ENCODE measurements around the gene CMTM7. TPM values are rescaled to one million over a fixed set of nuclear protein-coding genes. Genes with fewer than 3 reads are reported as not detected.
A peak's percentile ranks its signal among the peaks of the same experiment; 100 is the strongest.

The CMTM7 gene
- total and polyA plus RNA-seq, 10 of the 15 experiments (the other 5 are each of a cell fraction or from before 2014, with no cell fraction given) = 3.7 to 36.4 (median 14.7) TPM

GRCh38 chr3:32435911-32436815, 44.5 kb downstream of the CMTM7 start:
- H3K27ac ChIP-seq (ENCODE audit: control insufficient read depth, insufficient read depth) = no peak overlapping the region

More at GRCh38 chr3:32435911-32436815, 44.5 kb downstream of the CMTM7 start:
- DNase-seq (ENCODE audit: low read depth, low spot score) (no peak), ATAC-seq (0 out of 3 replicates have a peak, but pooled peaks have one; percentile 3), FAIRE-seq (no peak)
- H3K4me1 ChIP-seq (ENCODE audit: control insufficient read depth, insufficient read depth, low read length) = peaks cover 73% of the 10 kb centered on the region
- no peak overlapping the region for H3K9ac ChIP-seq (ENCODE audit: control insufficient read depth, insufficient read depth, low read length)
- H2AFZ ChIP-seq (ENCODE audit: control insufficient read depth, low read depth, low read length) = no peak overlapping the region
- H3K79me2 ChIP-seq (ENCODE audit: control insufficient read depth, insufficient read depth, low read length) = no peaks in the 10 kb centered on the region
- WGBS (ENCODE audit: insufficient coverage, insufficient replicate concordance, low lambda C conversion rate, missing lambda C conversion rate) = 1% methylated on average over 4 of the region's 4 CpGs
- TF ChIP-seq YBX1 (IDR thresholded peaks at IDR 0.05) (no peak), SPI1 (IDR thresholded peaks at IDR 0.05; ENCODE audit: borderline replicate concordance, insufficient read depth, low read depth, low read length) (0 out of 2 replicates have a peak, but pooled peaks have one; percentile 5), BCLAF1 (IDR thresholded peaks at IDR 0.05) (no peak), TCF7 (IDR thresholded peaks at IDR 0.05; ENCODE audit: borderline replicate concordance) (0 out of 2 replicates have a peak, but pooled peaks have one; percentile 41)
- TF ChIP-seq, protein P1, sequence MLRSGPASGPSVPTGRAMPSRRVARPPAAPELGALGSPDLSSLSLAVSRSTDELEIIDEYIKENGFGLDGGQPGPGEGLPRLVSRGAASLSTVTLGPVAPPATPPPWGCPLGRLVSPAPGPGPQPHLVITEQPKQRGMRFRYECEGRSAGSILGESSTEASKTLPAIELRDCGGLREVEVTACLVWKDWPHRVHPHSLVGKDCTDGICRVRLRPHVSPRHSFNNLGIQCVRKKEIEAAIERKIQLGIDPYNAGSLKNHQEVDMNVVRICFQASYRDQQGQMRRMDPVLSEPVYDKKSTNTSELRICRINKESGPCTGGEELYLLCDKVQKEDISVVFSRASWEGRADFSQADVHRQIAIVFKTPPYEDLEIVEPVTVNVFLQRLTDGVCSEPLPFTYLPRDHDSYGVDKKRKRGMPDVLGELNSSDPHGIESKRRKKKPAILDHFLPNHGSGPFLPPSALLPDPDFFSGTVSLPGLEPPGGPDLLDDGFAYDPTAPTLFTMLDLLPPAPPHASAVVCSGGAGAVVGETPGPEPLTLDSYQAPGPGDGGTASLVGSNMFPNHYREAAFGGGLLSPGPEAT (IDR thresholded peaks at IDR 0.05; ENCODE audit: low read depth) = 0 out of 2 replicates have a peak, but pooled peaks have one; percentile 7
- H3K9me3 ChIP-seq (replicated peaks; ENCODE audit: control insufficient read depth, insufficient read depth, low read length) = no peaks in the 10 kb centered on the region; the same call in 2 of the 3 replicates
- in situ Hi-C loops (cut with MboI) (no loop called here), intact Hi-C loops (cut with micrococcal nuclease; ENCODE audit: unreplicated experiment) (no loop called here)
- H3K36me3 ChIP-seq (ENCODE audit: control insufficient read depth in 2 of 2, insufficient read depth in 2 of 2, low read length in 1 of 2) = no peaks in the 10 kb centered on the region
- H4K20me1 ChIP-seq (ENCODE audit: control insufficient read depth, insufficient read depth) = no peaks in the 10 kb centered on the region
- ChIA-PET CTCF (interaction anchor here (1.0 to 10.6 kb wide), 8 partner anchors 9 to 62 kb away, joined by 3 to 88 read pairs (median 5); no protein-coding TSS in a partner anchor), RAD21 (ENCODE audit: unreplicated experiment) (interaction anchor here (1.2 to 8.0 kb wide), 6 partner anchors 13 to 62 kb away, joined by 3 to 187 read pairs (median 34); no protein-coding TSS in a partner anchor), SMC1A (ENCODE audit: uncharacterized antibody, unreplicated experiment) (interaction anchor here (1.0 to 14.2 kb wide), 11 partner anchors 12 to 61 kb away, joined by 3 to 307 read pairs (median 6); partner anchors contain the start of gene CMTM7), POLR2A (interaction anchor here (0.7 to 8.6 kb wide), 3 partner anchors 11 to 22 kb away, joined by 3 to 158 read pairs (median 3); no protein-coding TSS in a partner anchor)
- H3K4me2 ChIP-seq (ENCODE audit: control insufficient read depth, insufficient read depth) = peak overlapping the region; percentile 26
- no TSS peak for BruUV-seq (replicated peaks)
- H3K4me3 ChIP-seq = no peak overlapping the region
- no peaks in the 10 kb centered on the region; a peak in 1 of 4 replicates for H3K27me3 ChIP-seq (replicated peaks in 1 of 2; ENCODE audit: control insufficient read depth in 2 of 2, insufficient read depth in 2 of 2, low read length in 1 of 2)
